Spleen (tissue), 11 donors: ENCODE data around the gene UTP11. TPM values are rescaled to one million over a fixed set of nuclear protein-coding genes. Genes with fewer than 3 reads are reported as not detected.

ENCODE experiments used
- DNase-seq: peaks from one replicate; pipeline ENCODE4 v3.0.0-alpha.2; 2020
- H3K27ac ChIP-seq, 8 donors: fragments of 200-600 bp; sonication (generic) in 7 of 8; 1 replicate in 4 of 8; 2 replicates in 4 of 8; pipeline versions ENCODE4 v1.5.0 to v1.8.0; 2016 to 2021; ENCODE audit warnings: inconsistent platforms in 4 of 8, mild to moderate bottlenecking in 4 of 8, moderate library complexity in 1 of 8
- H3K27me3 ChIP-seq, 7 donors: fragments of 200-600 bp; sonication (generic) in 6 of 7; replicated peaks in 1 of 7; 1 replicate in 4 of 7; 2 replicates in 3 of 7; pipeline versions ENCODE4 v1.5.0 to v1.8.0; 2016 to 2021; ENCODE audit warnings: inconsistent platforms in 3 of 7, mild to moderate bottlenecking in 1 of 7
- H3K36me3 ChIP-seq, 6 donors: fragments of 200-600 bp; sonication (generic) in 5 of 6; 1 replicate in 4 of 6; 2 replicates in 2 of 6; pipeline versions ENCODE4 v1.5.0 to v1.8.0; 2016 to 2021; ENCODE audit warnings: inconsistent platforms in 2 of 6
- H3K4me1 ChIP-seq, 6 donors: fragments of 200-600 bp; sonication (generic) in 5 of 6; 1 replicate in 3 of 6; 2 replicates in 3 of 6; pipeline versions ENCODE4 v1.5.0 to v1.8.0; 2016 to 2021; ENCODE audit warnings: inconsistent platforms in 3 of 6
- H3K4me3 ChIP-seq, 8 donors: fragments of 200-600 bp; sonication (generic) in 7 of 8; 1 replicate in 4 of 8; 2 replicates in 4 of 8; pipeline versions ENCODE4 v1.5.0 to v1.8.0; 2016 to 2021; ENCODE audit warnings: inconsistent platforms in 4 of 8, mild to moderate bottlenecking in 4 of 8, moderate library complexity in 2 of 8
- H3K9me3 ChIP-seq, 8 donors: fragments of 200-600 bp; sonication (generic) in 7 of 8; 1 replicate in 4 of 8; 2 replicates in 4 of 8; pipeline versions ENCODE4 v1.5.0 to v1.8.0; 2016 to 2021; ENCODE audit warnings: inconsistent platforms in 4 of 8
- POLR2A ChIP-seq, 3 donors: fragments of 450-650 bp; IDR thresholded peaks; one replicate each; pipeline ENCODE4 v1.5.1; 2017; ENCODE audit warnings: antibody characterized with exemption in 3 of 3, mild to moderate bottlenecking in 1 of 3
- POLR2AphosphoS5 ChIP-seq, 3 donors: sonication (generic); formaldehyde crosslinking; IDR thresholded peaks; one replicate each; pipeline ENCODE4 v1.5.1; 2017; ENCODE audit warnings: antibody characterized with exemption in 3 of 3
- WGBS, 5 donors: extraction: QIAGEN DNeasy Blood & Tissue Kit in 3 of 5; methylation state at CpG; one replicate each; pipeline versions ENCODE4 v1.1.5 to v1.1.7; 2013 to 2018; 5-methylcytosine and 5-hydroxymethylcytosine counted together
- intact Hi-C: fragments of 100-400 bp; cut with DNase I; formaldehyde crosslinking; loops from one replicate; pipeline ENCODE4 v1.15.0; 2023; ENCODE audit warnings: low total_unique reads
- polyA plus RNA-seq, 3 donors: library from polyadenylated mRNA; stranded (reverse); fragments of 200-250 nt; gene quantifications; one replicate each; pipeline ENCODE4 v1.2.1, GENCODE V29; 2013
- total RNA-seq, 7 donors: library from RNA; depleted of rRNA in 3 of 7; stranded (reverse); fragments of >200 nt in 3 of 7; fragmentation: NEBNext Ultra II Directional in 4 of 7; extraction: Animal tissue kit (Norgen Biotek cat#: 25700) in 4 of 7; gene quantifications; one replicate each; pipeline versions ENCODE4 v1.1.0 to v1.2.1, GENCODE V29; 2016 to 2021
- TF ChIP-seq, protein P1 (sequence below), 11 experiments: fragments of 200-600 bp in 7 of 11; fragments of 450-650 bp in 4 of 11; sonication (generic) in 4 of 11; IDR thresholded peaks in 8 of 11; conservative IDR thresholded peaks in 3 of 11; 1 replicate in 7 of 11; 2 replicates in 4 of 11; pipeline versions ENCODE4 v1.4.0 to v1.8.0; 2016 to 2021; ENCODE audit warnings: antibody characterized with exemption in 11 of 11, inconsistent platforms in 4 of 11, mild to moderate bottlenecking in 1 of 11
- donor health status: healthy with polysubstance abuse.
- donor health status: DM: no; HTN: no; CAD: no; lungs with moderate emphysema.
- donor health status: DM: no; HTN: no; CAD: no.
- donor health status: Bipolar disorder and iron deficiency.
- donor health status: healthy.
- donor health status: DM: no; HTN: no; CAD: no.
- donor health status: DM: yes; HTN: yes; CAD: no.

Gene UTP11
- total and polyA plus RNA-seq, 10 donors: 12.5 to 51.4 (median 20.8) TPM

DNA sequence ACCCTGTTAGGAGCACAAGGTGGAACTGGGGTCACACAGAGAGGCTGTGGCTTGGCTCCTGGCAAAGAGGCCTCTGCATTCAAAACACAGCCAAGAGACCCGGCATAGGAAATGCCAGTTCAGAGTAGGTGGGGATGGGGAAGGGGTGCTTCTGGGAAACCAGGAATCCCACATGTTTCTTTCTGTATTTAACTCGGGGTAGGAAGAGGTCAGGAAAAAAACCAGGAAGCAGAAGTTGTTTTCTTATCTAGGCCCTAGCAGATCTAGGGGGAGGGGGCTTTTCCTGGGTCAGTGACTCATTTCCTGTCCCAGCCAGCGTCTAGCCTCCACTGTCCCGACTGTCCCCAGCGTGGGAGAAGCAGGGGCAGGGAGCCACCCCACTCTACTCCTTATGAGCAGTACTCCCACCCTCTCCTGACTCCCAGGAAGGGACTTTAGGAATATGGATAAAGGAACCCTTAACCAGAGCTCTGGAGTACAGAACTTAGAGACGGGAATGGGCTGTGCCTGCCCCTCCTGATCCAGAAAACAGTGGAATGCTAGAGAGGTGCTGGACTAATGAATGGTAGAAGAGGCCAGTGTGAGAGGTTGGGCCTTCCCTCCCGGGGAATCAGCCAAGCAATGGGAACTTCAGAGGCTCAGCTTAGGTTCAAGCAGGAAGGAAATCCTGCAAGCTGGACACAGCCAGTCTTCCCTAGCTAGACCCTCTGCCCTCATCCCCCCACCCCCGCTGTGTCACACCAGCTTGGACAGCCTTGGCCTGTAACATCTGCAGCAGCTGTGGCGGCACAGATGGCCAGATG lies 12.9 kb upstream of the UTP11 start:
- Histone ChIP-seq H3K27me3 (peaks cover 0 to 16% (median 2%) of the 10 kb centered on the region in 7 donors), H3K36me3 (peaks cover 0 to 22% (median 0%) of the 10 kb centered on the region in 6 donors), H3K9me3 (no peaks in the 10 kb centered on the region), H3K4me1 (peaks cover 27 to 100% (median 78%) of the 10 kb centered on the region in 6 donors), H3K4me3 (peak overlapping the region in 1 of 8 donors; percentile 32), H3K27ac (peak overlapping the region; percentile 13 to 91 (median 82))
- WGBS, 5 donors: 9 to 16% (median 14%) methylated on average over 9 of the region's 9 CpGs
- intact Hi-C loops: no loop called here
- TF ChIP-seq POLR2AphosphoS5 (IDR thresholded peaks at IDR 0.05) (peak in 2 of 3 donors; percentile 48 to 59), POLR2A (IDR thresholded peaks at IDR 0.05) (no peak)
- TF ChIP-seq, protein P1, sequence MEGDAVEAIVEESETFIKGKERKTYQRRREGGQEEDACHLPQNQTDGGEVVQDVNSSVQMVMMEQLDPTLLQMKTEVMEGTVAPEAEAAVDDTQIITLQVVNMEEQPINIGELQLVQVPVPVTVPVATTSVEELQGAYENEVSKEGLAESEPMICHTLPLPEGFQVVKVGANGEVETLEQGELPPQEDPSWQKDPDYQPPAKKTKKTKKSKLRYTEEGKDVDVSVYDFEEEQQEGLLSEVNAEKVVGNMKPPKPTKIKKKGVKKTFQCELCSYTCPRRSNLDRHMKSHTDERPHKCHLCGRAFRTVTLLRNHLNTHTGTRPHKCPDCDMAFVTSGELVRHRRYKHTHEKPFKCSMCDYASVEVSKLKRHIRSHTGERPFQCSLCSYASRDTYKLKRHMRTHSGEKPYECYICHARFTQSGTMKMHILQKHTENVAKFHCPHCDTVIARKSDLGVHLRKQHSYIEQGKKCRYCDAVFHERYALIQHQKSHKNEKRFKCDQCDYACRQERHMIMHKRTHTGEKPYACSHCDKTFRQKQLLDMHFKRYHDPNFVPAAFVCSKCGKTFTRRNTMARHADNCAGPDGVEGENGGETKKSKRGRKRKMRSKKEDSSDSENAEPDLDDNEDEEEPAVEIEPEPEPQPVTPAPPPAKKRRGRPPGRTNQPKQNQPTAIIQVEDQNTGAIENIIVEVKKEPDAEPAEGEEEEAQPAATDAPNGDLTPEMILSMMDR (IDR thresholded peaks at IDR 0.05 in 8 of 11, conservative IDR thresholded peaks at IDR 0.05 in 3 of 11): no peak
- DNase-seq: no peak

DNA sequence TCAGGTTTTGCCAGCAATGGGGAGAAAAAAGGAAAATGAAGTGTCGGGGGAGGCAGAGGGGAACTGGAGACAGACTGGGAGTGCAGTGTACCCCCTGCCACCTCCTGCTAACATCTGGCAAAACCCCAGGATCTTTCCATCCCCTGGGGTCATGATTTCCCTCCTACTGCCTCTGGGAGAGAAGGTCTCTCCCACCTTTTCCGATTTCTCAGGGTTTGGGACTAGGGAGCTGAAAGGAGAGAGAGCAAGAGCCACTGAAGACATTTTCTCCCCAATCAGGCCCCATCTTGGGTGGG lies 12.4 kb upstream of the UTP11 start:
- TF ChIP-seq, protein P1 (IDR thresholded peaks at IDR 0.05 in 8 of 11, conservative IDR thresholded peaks at IDR 0.05 in 3 of 11): no peak
- TF ChIP-seq POLR2A (IDR thresholded peaks at IDR 0.05) (no peak), POLR2AphosphoS5 (IDR thresholded peaks at IDR 0.05) (no peak)
- Histone ChIP-seq H3K36me3 (peaks cover 0 to 22% (median 0%) of the 10 kb centered on the region in 6 donors), H3K9me3 (no peaks in the 10 kb centered on the region), H3K4me3 (peak overlapping the region in 1 of 8 donors; percentile 32), H3K4me1 (peaks cover 22 to 98% (median 74%) of the 10 kb centered on the region in 6 donors), H3K27ac (peak overlapping the region; percentile 13 to 91 (median 82)), H3K27me3 (peaks cover 0 to 22% (median 6%) of the 10 kb centered on the region in 7 donors)
- intact Hi-C loops: no loop called here
- no peak for DNase-seq
- WGBS, 5 donors: 29 to 60% (median 48%) methylated on average over 1 to 2 of the region's 2 CpGs

DNA sequence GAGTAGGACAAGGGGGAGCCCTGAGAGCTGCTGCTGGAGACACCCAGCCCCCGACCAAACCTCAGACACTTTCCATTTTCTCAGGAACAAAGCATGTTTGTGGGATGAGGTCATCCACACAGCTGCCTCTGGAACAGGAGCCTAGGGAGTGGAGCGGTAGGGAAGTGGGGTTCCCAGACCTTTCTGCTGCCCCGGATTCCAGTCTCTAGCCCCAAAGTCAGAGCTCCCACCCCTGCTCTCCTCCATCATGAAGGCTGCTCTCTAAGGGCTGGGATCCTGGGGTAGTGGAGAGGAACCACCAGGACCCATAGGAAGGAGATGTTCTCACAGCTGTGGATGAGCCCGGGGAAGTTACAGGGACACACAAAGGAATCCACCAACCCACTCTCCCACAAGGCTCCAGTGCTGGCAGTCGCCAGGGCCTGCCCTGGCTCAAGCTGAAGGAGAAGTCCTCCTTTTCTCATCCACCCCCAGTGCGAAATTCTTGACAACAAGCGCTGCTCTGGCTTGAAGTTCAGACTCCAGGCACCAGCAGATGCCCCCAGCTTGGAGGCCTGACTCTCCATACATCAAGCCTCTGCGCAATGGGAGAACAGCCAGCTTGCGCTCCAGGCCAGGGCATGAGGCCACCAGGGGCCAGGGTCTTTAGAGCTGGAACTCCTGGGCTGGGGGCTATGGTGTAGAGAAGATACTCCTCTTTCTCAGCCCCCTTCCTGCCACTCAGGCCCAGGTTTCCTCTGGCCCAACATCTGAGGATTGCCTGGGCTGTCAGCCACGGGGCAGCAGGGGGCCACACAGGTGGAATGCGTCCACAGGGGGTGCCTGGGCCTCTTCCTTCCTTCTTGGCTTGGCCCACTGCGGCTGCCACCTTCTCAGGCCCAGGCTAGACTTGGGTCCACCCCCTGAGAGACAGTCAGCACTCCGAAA lies 11.7 kb upstream of the UTP11 start:
- no peak for TF ChIP-seq POLR2AphosphoS5 (IDR thresholded peaks at IDR 0.05)
- TF ChIP-seq, protein P1 (IDR thresholded peaks at IDR 0.05 in 8 of 11, conservative IDR thresholded peaks at IDR 0.05 in 3 of 11): no peak
- no peak for TF ChIP-seq POLR2A (IDR thresholded peaks at IDR 0.05)
- Histone ChIP-seq H3K4me1 (peaks cover 19 to 96% (median 71%) of the 10 kb centered on the region in 6 donors), H3K4me3 (peak overlapping the region in 1 of 8 donors; percentile 12), H3K27me3 (peaks cover 0 to 27% (median 6%) of the 10 kb centered on the region in 7 donors), H3K36me3 (peaks cover 0 to 22% (median 0%) of the 10 kb centered on the region in 6 donors), H3K9me3 (no peaks in the 10 kb centered on the region), H3K27ac (peak overlapping the region; percentile 53 to 91 (median 82))
- 39 to 48% (median 43%) methylated on average over 7 to 13 of the region's 13 CpGs for WGBS, 5 donors
- intact Hi-C loops: no loop called here
- no peak for DNase-seq
